Activated T-cell treated with anti-CD3 and anti-CD28 coated beads for 48 hours (primary cell): ENCODE results near the gene ZBTB24.
"Not testable (repeated sequence)": the region's sequence is repeated elsewhere in the genome, so short reads cannot be mapped to it uniquely, and the experiment has no call there.

Source experiments
- DNase-seq: peaks from one replicate; pipeline ENCODE4 v3.0.0-alpha.2; 2020; ENCODE audit warnings: low read depth

Gene ZBTB24

DNA sequence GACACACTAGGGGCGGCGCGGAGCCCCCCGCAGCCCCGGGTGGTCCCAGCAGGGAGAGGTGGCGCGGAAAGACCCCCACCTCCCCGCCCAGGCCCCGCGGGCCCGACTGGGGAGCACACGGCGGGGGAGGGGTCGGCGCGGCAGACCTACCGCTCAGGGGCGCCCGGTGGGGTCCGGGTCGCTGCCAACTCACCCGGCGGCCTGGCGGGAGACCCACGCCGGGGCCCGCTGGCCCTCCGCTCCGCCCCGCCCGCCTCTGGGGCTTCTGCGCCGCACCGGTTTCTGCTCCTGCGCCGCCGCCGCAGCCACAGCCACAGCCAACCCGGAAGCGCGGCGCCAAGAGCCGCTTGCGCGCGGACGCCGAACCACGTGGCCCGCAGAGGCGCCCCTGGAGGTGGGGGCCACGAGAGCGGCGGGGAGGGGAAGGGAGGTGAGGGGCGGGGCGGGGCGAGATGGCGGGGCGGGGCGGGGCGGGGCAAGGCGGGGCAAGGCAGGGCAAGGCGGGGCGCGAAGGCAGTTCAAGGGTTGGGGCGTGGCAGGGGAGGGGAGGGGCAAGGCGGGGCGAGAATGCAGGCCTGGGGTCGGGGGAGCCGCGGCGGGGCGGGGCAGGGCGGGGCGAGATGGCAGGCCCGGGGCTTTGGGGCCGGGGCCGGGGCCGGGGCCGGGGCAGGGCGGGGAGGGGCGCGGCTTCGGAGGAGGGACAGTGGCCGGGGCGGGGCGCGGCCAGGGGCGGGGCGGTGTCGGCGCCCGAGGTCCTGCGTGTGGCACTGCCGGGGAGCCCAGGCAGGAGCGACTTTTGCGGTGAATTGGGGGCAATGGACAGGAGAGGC lies at the start of gene ZBTB24:
TSS of gene ZBTB24 (minus strand) at position 315 of the 830 bp plus-strand sequence. CDS start 1,193 bp downstream, outside the sequence.
- peak; percentile 89 for DNase-seq

DNA sequence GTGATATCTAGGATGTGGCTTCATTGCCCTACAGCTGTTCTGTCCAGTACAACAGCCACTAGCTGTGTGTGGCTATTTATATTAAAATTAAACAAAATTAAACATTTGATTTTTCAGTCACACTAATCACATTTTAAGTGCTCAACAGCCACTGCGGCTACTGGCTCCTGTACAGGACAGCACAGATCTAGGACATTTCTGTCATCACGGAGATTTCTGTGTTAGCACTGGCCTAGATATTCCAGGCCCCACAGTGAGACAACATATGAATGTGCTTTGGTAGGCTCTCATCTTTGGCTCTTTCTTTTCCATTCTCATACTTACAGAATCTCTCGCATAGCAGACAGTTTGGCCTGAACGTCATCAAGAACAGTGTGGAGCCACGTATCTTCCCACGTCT lies 48.4 kb upstream of the ZBTB24 start:
- DNase-seq, result no peak

DNA sequence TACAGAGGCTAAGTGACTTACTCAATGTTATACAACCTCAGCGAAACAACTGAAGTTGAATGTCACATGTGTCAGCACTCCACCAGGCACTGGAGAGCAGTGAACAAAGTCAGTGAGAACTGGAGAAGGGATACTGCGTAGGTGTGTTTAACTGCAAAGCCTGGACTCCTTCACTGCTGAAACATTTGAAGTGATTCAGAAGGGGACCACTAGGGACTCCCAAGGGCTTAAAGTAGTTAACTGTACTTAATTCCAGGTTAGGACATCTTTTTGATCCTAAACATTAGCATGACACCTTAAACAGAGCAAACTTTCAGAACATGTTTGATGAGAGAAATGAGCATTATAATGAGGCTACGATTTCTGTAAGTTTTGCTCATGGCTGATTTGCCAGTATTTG lies 45.0 kb upstream of the ZBTB24 start:
- DNase-seq, result no peak

DNA sequence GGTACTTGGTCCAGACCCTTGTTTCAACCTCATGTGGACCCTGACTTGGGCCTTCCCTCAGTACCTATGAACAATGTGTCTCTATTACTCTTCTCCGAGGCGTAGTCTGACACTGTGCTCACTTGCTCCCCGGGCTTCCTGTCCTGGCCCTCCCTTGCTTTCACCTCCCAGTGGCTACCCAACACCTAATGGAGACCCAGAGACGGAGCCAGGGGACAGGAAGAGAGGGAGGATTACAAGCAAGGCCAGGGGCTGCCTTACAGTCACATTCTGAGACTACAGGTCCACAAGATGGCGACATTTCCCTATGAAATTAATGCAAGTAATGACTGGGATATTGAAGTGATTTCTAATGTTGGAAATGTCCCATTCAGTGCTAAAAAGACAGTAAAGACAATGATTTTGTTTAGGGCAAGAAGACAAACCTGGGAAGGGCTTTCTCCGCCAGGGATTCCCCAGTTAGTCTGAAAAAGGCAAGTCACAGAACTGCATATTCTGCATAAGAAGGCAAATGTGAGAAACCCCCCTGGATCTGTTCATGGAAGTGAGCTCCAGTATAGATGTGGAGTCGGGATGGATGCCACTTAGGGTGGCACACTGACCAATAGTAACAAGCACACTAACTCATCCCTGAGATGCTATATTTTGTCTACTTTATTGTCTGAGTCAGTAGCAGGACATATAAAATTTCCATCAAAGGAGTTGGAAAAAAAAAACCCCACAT lies 44.0 kb upstream of the ZBTB24 start:
- peak; percentile 8 for DNase-seq

DNA sequence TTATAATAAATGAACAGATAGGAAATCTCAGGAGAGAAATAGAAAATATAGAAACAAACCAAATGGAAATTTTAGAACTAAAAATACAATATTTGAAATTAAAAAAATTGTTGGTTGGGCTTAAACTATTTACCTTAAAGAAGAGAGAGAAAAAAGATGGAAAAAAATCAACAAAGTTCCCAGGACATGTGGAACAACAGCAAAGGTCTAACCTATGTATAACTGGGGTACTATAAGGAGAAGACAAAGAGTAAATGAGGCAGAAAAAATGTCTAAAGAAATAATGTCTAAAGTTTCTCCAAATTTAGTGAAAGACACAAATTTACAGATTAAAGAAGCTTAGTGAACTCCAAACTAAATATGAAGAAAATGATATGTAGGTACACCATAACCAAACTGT lies 41.1 kb upstream of the ZBTB24 start:
- DNase-seq, result no peak

DNA sequence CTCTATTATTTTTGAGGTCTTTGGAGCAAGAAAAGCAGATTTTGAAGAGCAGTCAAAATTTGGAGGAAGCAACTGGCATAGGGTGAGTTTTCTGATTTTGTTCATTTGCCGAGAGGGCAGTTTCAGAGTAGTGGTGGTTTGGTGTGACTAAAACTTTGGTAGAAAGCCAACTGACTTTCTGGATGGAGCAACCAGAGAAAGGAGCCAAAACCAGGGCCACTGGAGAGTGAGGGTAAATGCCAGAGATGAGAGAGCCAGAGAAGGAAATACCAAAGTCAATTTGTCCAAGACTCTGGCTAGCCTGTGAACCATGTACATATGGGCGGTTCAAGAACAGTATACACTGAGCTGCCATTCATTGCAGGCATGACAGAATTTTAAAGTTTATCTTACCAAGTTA lies 40.5 kb upstream of the ZBTB24 start:
- no peak for DNase-seq

DNA sequence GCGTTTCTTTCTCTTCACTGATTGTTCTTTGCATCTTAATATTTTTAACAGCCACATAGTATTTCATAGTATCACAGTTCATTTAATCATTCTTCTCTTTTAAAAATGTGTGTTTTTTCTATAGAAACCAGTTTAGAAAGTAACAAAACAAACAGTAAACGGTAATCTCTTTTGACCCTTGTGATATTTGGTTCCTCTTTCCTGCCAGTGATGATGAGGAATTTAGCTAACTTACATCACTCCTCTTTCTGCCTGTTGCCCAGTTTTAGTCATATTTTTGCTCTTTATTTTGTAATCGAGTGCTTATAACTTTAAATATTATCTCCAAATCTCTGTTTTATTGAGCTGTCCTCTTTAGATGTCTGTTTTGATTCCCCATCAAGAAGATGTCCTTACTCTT lies 38.1 kb upstream of the ZBTB24 start:
- DNase-seq, result no peak

DNA sequence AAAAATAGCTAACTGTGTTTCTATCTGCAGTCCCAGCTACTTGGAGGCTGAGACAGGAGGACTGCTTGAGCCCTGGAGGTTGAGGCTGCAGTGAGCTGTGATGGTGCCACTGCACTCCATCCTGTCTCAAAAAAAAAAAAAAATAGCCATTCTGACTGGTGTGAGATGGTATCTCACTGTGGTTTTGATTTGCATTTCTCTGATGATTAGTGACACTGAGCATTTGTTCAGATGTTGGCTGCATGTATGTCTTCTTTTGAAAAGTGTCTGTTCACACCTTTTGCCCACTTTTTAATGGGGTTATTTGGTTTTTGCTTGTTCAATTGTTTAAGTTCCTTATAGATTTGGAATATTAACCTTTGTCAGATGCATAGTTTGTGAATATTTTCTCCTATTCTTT lies 36.6 kb upstream of the ZBTB24 start:
- DNase-seq, result not testable (repeated sequence)

DNA sequence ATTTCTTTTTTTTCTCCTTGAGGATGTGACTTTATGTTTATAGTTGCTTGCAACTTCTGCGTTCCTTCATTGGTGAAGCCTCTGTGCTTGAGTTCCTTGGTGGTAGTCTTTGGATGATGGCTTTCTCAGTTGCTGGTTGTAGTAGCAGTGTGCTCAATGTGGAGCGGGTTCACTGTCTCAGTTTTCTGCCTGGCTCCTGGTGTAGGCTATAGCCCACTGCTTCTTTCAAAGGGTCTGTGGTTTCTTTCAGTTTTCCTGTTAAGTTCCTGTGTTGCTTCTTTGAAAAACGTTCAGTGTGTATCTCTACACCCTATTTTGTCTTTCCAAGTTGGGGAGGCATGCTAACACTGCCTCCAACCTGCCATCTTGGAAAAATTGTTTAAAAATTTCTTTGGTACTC lies 33.9 kb upstream of the ZBTB24 start:
- DNase-seq, result no peak

DNA sequence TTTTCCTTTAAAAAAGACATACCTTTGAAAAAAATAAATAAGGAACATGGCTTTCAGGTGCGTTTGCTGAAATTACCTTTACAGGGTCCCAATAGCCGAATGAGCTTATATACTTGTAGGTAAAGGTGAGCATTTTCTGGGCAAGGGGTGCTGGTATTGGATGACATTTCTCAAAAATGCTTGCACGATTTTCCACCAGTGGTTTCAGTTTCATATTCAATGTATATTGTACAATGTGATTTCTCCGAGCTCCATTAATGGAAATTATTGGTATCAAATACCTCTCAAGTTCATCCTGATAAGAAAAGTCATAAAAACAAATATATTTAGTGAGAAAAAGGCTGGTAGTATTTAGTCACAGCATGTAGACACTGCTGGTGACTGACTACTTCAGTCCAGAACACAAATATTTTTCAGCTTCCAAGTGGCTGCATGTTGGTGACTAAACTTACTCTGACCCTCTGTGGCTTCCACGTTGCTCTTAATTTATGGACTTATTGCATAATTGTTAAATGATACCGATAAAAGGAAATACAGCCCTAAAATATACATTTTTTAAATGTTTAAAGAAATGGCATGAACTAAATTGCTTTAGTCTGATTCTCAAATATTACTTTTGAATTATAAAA lies 32.9 kb upstream of the ZBTB24 start:
- no peak for DNase-seq

DNA sequence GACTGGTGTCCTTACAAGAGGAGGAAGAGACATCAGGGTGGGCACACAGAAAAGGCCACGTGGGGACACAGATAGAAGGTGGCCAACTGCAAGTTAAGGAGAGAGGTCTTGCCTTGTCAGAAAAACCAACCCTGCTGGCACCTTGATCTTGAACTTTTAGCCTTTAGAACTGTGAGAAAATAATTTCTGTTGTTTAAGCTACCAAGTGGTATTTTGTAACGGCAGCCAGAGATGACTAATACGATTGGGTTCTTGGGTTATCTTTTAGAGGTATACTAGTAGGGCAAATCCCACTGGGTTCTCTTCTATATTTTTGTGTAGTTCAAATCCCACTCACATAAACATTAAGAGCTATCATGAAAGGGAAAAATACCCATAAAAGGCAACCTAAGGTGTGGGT lies 31.9 kb upstream of the ZBTB24 start:
- no peak for DNase-seq

DNA sequence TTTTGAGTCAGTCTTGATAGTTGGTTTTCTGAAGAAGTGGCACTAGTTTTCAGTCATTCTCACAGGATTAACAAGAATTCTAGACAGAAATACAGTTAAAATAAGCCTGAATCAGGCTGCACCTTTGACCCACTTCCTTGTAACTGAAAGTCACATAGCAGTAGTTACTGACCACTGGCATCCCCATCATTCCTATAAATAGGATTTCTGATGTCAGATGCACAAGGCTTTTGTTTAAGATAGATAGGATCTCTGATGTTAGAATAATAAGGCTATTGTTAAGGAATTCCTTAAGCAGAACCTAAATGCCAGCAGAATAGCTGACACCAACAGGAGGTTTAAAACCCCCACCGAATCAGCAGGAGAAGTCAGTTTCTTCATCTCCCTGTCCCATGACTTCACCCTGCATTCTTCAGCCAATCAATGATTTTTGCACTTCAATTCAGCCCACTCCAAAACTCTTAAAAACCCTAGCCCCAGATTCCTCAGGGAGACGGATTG lies 30.6 kb upstream of the ZBTB24 start:
- DNase-seq, result no peak

DNA sequence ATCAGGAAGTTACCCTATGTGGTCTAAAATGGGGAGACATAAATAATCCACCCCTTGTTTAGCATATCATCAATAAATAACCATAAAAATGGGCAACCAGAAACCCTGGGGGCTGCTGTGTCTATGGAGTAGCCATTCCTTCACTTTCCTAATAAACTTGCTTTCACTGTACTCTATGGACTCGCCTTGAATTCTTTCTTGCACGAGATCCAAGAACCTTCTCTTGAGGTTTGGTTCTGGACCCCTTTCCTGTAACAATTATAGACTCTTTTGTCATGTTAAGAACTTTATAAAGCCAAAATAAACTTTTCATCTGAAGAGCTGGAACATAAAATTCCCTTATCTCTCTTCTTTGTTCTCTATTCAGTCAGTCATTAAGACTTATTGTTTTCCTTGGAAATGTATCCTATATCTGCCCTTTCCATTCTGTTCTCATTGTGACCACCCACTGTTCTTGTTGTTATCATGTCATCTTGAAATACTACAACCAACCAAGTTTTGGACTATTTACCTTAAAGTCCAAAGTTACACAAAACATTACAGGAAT lies 29.3 kb upstream of the ZBTB24 start:
- no peak for DNase-seq

DNA sequence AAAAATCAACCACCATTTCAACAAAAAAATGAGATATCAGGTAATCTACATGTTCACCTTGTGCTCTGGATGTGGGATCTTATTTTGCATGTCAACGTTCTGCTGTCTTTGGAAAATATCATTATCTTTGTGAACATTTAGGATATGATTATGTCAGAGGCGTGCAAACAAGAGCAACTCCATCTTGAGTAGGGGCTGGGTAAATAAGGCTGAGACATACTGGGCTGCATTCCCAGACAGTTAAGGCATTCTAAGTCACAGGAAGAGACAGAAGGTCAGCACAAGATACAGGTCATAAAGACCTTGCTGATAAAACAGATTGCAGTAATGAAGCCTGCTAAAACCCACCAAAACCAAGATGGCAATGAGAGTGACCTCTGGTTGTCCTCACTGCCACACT lies 28.8 kb upstream of the ZBTB24 start:
- DNase-seq, result no peak

DNA sequence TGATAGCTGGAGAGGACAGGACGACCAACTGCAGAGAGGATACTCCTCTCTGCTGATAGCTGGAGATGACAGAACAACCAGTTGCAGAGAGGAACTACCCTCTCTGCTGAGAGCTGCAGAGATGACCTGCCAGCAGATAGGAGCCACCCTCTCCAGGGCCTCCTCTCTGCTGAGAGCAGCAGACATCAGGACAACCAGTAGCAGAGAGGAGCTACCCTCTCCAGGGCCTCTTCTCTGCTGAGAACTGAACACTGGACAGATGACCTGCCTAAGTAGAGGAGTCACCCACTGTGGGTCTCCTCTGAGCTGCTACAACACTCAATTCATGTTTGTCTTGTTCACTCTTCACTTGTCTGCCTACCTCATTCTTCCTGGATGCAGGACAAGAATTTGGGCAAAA lies 27.3 kb upstream of the ZBTB24 start:
- DNase-seq, result no peak

DNA sequence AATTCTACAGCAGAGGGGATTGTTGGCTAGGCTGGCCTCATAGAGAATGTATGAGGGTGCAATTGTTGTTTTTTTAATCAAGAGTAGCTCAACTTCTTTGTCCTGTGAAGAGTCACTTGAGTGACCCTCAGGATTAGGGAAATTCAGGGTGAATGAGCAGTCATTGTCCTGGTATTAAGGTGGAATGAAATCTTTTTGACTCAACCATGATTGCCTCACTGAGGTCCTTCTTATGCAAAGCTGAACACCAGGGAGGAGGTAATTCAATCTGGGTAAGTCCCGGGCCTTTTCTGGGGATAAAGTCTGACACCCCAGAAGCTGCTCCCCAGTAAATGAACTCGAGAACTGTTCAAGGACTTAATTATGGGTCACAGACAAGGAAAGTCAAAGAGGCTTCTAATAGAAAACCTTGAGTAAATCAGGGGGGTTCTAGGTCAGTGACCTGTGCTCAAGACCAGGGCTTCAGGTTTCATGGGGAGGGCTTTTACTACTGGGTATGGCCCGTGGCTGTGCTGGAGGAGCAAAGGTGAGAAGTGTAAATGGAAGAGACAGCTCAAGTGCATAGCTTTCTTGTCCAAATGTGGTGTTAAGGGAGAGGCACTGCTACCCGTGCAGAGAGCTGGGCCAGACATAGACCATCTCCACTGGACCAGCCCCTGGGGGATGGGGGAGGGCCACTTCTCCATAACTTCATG lies 25.3 kb upstream of the ZBTB24 start:
- no peak for DNase-seq

DNA sequence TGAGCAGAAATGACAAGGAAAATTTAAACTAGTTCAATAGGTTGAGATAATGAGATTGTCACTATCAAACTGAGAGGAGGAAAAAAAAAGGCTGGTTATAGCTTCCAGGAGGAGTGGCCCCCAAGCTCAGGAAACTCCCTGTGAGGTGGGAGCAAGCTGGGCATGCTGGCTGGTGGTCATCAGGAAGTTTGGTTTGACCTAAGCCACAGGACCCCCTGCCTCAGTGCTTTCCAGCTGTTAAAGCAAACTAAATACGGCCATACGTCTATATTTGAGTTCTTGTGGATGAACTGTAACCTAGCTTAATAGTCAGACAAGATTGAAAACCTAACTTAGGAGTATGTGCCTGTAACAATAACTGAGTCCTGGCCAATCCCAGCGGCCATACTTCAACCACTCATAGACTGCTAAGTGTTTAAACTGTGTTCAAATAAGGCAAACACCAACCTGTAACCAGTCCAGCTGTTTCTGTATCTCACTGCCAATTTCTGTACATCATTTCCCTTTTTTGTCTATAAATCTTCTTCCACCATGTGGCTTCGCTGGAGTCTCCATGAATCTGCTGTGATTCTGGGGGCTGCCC lies 24.6 kb upstream of the ZBTB24 start:
- no peak for DNase-seq

DNA sequence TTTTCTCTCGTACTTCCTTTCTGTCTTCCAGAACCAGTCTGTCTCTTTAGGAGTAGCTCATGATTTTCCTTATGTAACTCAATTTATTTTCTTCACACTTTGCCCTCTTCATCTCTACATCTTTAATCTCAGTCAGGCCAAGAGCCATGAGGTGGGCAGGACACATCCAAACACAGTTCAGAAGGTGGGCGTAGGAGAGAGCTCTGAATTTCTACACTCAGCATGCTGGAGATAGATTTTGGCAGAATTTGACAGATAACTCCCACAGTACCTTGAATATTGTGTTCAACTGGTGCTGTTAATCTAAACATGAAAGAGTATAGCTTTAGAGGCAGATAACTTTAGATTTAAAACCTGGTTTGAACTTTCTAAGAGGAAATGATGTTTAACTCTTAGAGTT lies 23.8 kb upstream of the ZBTB24 start:
- DNase-seq, result no peak

DNA sequence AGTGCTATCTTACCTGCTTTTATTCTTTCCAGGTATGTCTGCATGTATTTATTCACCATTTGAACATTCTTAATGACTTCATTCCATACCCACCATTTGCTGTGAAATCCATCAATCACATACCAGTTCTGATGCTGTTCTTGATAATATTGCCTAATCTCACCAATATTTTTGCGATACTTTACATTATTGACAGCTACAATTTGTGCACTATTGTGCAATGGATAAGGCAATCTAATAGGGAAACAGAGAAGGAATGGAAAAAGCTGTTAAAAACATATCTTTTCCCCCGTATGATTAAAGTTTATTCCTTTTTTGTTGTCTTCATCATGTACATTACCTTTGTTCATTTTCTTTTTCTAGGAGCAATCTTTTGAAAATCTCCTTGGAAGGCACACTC lies 23.3 kb upstream of the ZBTB24 start:
- DNase-seq, result no peak

DNA sequence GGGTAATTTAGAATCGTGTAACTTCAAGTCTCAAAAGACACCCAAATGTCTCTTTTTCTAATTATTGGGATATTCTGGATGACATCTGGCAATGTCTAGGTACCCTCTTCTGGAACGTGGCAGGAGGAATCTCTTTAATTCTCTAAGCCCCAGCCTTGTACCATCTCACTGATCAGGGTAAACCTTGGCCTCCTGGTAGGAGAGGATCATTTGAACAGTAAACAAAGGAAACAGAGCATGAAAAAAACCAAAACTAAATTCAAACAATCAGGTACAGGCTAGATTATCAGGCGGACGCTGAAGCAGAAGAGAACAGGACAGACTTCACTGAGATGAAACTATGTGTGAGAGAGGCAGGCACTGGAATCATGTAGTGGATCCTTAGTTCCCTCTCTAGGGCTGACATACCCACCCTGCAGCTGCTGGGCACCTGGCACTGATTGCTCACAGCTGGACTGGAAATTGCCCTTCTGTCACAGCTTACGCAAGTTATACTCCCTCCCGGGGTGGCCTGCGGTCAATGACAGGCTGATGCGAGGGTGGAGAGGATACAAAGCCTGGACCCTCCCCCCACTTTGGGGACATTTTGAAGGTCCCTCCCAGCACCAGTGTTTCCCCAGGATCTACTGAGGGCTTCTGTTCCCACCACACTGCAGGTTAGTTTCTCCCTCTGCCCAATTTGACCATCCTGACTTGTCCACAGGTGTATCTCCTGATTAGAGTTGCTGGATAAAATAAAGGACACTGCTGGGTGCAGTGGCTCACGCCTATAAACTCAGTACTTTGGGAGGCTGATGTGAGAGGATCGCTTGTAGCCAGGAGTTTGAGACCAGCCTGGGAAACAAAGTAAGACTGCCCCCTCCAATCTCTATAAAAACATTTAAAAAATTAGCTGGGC lies 20.6 kb upstream of the ZBTB24 start:
- DNase-seq, result no peak

DNA sequence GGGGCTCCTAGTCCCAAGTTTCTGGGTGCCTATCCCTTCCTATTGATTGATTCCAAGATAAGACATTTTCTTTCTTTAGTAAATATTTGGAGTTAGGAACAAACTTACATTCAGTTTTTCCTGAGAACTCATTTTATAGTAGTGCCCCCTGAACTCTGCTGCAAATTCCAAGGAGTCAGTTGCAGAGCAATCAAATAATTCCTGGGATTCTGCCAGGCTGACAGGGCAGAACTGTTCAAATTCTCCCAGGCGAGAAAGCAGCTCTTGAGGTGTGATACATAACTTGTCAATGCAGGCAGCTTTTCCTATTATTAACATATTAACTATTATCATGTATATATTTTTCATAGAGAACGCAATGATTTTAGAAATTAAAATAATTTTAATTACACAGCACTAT lies 15.9 kb upstream of the ZBTB24 start:
- no peak for DNase-seq
